ENCODE measurements around the gene CDKL5. TPM values are rescaled to one million over a fixed set of nuclear protein-coding genes. Genes with fewer than 3 reads are reported as not detected.

CDKL5 gene
- 1 to 10 TPM; 1.6 to 3.8 (median 2.9) TPM for total RNA-seq
- polyA plus RNA-seq = 1 to 10 TPM in 1 of 3 donors, under 1 TPM in 2; 0.42 to 1.2 (median 0.48) TPM
- long read RNA-seq, donor 1, partial matches to known transcripts = 0 of 1 reads
- long read RNA-seq, donor 1, other reads (novel, unspliced or antisense) = 1 of 1 reads
- long read RNA-seq, donor 2, partial matches to known transcripts = 2 of 5 reads
- long read RNA-seq, donor 2, other reads (novel, unspliced or antisense) = 3 of 5 reads

GRCh38 chrX:18425199-18426003, at the start of gene CDKL5:
TSS of gene CDKL5 (plus strand) at chrX:18425608. CDS start at chrX:18507097, 81,489 bp downstream.
- H3K27me3 ChIP-seq (ENCODE audit: insufficient read depth in 3 of 3, low read length in 2 of 3) = peaks cover 0 to 26% (median 0%) of the 10 kb centered on the region in 3 donors
- TF ChIP-seq, protein P1, sequence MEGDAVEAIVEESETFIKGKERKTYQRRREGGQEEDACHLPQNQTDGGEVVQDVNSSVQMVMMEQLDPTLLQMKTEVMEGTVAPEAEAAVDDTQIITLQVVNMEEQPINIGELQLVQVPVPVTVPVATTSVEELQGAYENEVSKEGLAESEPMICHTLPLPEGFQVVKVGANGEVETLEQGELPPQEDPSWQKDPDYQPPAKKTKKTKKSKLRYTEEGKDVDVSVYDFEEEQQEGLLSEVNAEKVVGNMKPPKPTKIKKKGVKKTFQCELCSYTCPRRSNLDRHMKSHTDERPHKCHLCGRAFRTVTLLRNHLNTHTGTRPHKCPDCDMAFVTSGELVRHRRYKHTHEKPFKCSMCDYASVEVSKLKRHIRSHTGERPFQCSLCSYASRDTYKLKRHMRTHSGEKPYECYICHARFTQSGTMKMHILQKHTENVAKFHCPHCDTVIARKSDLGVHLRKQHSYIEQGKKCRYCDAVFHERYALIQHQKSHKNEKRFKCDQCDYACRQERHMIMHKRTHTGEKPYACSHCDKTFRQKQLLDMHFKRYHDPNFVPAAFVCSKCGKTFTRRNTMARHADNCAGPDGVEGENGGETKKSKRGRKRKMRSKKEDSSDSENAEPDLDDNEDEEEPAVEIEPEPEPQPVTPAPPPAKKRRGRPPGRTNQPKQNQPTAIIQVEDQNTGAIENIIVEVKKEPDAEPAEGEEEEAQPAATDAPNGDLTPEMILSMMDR (IDR thresholded peaks at IDR 0.05) = no peak
- 1 to 15% (median 1%) methylated on average over 37 to 78 of the region's 79 CpGs for WGBS, 3 donors
- DNase-seq = peak; percentile 96 to 98
- no peaks in the 10 kb centered on the region for H3K36me3 ChIP-seq (ENCODE audit: insufficient read depth in 1 of 2, low read depth in 1 of 2)
- H3K27ac ChIP-seq = peak within 1 kb of the TSS; percentile 78
- ATAC-seq = peak; percentile 98 to 99 (median 99)
- H3K4me1 ChIP-seq = no peaks in the 10 kb centered on the region
- H3K9me3 ChIP-seq = no peaks in the 10 kb centered on the region
- peak within 1 kb of the TSS; percentile 81 for H3K4me3 ChIP-seq
- intact Hi-C loops (cut with DNase I) = loop anchor here (10.0 kb wide), 2 partner anchors 249 to 459 kb away; partner anchors contain the start of gene RS1 (in 2 of the 2)

DNA sequence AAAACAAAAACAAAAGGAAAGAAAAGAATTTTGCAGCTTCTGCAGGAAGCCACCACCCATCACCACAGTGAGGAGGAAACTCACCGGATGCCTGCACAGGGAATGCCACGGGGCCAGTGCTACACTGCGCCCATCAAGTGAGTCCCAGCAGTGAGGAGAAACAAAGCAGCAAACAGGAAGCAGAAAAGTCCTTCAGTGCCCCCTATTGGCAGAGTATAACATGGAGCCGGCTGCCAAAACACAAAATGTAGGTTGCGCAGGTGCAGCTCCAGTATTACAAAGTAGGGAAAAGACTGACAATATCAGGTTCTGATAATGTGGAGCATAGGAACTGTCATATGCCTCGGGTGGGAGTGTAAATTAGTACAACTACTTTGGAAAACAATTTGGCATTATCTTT, 47.6 kb upstream of the CDKL5 start:
- H3K4me3 ChIP-seq = no peak overlapping the region
- no peaks in the 10 kb centered on the region for H3K27me3 ChIP-seq (ENCODE audit: insufficient read depth in 3 of 3, low read length in 2 of 3)
- no peaks in the 10 kb centered on the region for H3K9me3 ChIP-seq
- ATAC-seq (no peak), DNase-seq (no peak)
- TF ChIP-seq, protein P1 (IDR thresholded peaks at IDR 0.05) = peak; percentile 21
- no peak overlapping the region for H3K27ac ChIP-seq
- no peaks in the 10 kb centered on the region for H3K4me1 ChIP-seq
- WGBS, 3 donors = 17 to 32% (median 23%) methylated on average over 6 of the region's 6 CpGs
- H3K36me3 ChIP-seq (ENCODE audit: insufficient read depth in 1 of 2, low read depth in 1 of 2) = no peaks in the 10 kb centered on the region
- intact Hi-C loops (cut with DNase I) = no loop called here

DNA sequence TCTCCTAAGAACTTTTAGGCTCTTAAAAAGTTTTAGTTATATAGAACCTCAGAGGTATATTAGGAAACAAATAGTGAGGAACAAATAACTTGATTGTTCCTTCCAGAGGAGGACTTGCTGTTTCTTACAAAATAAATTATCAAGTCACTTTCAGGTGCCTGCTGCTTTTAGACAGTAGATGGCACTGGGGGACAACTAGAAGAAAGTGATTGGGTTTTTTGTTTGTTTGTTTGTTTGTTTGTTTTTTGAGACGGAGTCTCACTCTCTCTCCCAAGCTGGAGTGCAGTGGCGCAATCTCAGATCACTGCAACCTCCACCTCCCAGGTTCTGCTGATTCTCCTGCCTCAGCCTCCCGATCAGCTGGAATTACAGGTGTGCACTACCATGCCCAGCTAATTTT, 35.4 kb upstream of the CDKL5 start:
- no peak overlapping the region for H3K4me3 ChIP-seq
- TF ChIP-seq, protein P1 (IDR thresholded peaks at IDR 0.05) = no peak
- H3K9me3 ChIP-seq = no peaks in the 10 kb centered on the region
- intact Hi-C loops (cut with DNase I) = loop anchor here (5.0 kb wide), 3 partner anchors 497 to 942 kb away; no protein-coding TSS in a partner anchor
- no peak for DNase-seq
- H3K4me1 ChIP-seq = no peaks in the 10 kb centered on the region
- no peaks in the 10 kb centered on the region for H3K27me3 ChIP-seq (ENCODE audit: insufficient read depth in 3 of 3, low read length in 2 of 3)
- no peaks in the 10 kb centered on the region for H3K36me3 ChIP-seq (ENCODE audit: insufficient read depth in 1 of 2, low read depth in 1 of 2)
- ATAC-seq = no peak
- H3K27ac ChIP-seq = no peak overlapping the region
- WGBS, 3 donors = 65 to 92% (median 66%) methylated on average over 1 to 3 of the region's 3 CpGs

DNA sequence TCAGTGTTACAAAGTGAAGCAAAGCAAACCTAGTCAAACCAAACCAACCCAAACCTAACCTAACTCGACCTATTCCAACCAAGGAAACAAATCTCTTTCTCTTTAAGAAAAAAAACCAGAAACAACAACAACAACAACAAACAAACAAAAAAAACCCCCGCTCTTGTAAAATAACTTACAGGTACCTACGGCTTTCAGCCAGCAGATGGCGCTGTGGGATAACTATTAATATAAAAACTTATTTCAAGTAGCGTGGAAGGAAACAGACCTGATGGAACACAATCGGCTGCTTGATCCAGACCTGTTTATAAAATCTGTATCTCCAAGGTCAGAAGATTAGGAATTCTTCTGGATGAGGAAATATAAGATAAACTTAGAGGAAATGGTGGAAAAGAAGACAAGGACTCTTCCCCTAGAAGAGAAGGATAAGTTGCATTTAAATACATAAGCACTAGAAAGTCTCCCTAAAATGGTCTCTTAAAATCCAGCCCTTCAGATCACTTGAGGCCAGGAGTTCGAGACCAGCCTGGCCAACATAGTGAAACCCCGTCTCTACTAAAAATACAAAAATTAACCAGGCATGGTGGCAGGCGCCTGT, 34.4 kb upstream of the CDKL5 start:
- no peaks in the 10 kb centered on the region for H3K27me3 ChIP-seq (ENCODE audit: insufficient read depth in 3 of 3, low read length in 2 of 3)
- intact Hi-C loops (cut with DNase I) = loop anchor here (5.0 kb wide), 3 partner anchors 496 to 941 kb away; no protein-coding TSS in a partner anchor
- TF ChIP-seq, protein P1 (IDR thresholded peaks at IDR 0.05) = peak; percentile 78
- DNase-seq (peak; percentile 45 to 59), ATAC-seq (peak in 3 of 4 donors; percentile 47 to 77 (median 56))
- H3K36me3 ChIP-seq (ENCODE audit: insufficient read depth in 1 of 2, low read depth in 1 of 2) = no peaks in the 10 kb centered on the region
- no peak overlapping the region for H3K4me3 ChIP-seq
- no peak overlapping the region for H3K27ac ChIP-seq
- no peaks in the 10 kb centered on the region for H3K4me1 ChIP-seq
- H3K9me3 ChIP-seq = no peaks in the 10 kb centered on the region
- WGBS, 3 donors = 24 to 26% (median 24%) methylated on average over 9 of the region's 9 CpGs
